ENCODE data around the gene SPATA7.

GRCh38 chr14:88422919-88423650, 37.6 kb downstream of the SPATA7 start:
- TF ChIP-seq CTCF (IDR thresholded peaks at IDR 0.05; ENCODE audit: poor library complexity) (no peak), EZH2 (IDR thresholded peaks at IDR 0.05; ENCODE audit: borderline replicate concordance) (no peak), EZH2phosphoT487 (IDR thresholded peaks at IDR 0.05; ENCODE audit: low read depth, severe bottlenecking, unreplicated experiment) (no peak)
